NCI-H1092 treated with DMSO at 0.1 percent for 48 hours (cell line): Measurements from ENCODE around the gene NFYC.

Experiments
- DNase-seq: peaks from one replicate; lab custom pipeline; 2025; lab: John Stamatoyannopoulos, UW

Gene NFYC

DNA sequence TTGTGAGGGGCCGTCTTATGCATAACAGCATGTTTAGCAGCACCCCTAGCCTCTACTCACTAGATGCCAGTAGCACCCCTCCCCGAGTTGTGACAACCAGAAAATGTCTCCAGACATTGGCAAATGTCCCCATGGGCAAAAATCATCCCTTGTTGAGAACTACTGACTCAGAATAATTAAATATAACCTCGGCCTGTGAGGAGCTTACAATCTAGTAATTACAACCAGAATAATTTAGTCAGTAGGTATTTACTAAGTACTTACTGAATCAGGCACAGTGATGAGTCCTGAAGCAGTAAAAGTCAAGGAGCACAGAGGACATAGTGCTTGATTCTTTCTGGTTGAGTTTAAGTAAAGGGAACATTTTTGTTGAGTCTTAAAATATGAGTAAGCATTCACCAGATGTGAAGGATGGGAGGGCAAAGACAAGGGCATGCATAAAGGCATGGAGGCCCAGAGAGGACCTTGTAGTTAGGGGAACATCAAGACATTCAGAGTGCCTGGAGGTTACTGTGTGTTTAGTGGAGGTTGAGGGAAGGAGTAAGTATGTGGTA is 48.0 kb downstream of the NFYC start:
- no peak for DNase-seq

DNA sequence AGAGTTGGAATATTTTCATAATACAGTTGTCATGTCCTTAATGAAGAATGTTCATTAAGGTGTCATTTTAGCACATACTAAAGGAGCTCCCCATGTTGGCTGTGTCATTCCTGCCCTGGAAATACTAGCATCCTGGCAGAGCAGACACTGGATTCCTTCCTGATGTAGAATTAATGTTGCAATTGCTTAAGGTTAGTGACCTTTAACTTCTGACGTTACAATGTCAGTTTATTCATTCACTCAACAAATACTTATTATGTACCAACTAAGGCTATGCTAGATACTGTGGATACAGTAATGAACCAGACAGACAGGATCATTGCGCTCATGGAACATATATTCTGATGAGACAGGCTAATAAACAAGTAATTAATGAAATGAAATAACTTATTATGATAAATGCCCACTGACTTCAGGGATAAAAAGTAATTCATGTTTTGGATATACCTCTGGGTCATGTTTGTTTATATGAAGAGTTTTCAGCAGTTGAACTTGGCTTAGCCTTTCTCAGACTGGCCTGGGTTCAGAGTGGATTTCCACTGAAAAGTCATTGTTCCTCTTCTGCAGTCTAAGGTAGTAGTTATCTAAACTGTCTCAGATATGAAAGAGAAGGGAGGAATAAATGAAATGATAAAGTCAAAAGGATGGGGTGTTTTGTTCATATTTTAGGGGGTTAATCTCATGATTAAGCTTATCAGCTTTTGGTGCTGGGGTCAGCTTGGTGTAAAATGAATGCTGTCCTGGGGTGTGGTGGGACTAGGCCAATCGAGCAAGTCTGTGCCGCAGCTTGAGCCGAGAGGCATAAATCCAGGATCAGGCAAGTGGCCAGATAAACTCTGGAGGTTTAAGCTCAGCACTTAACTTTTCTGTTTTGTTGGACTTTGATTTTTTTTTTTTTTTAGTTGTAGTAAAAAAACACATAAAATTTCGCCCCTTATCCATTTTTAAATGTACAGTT is 48.8 kb downstream of the NFYC start:
- no peak for DNase-seq

DNA sequence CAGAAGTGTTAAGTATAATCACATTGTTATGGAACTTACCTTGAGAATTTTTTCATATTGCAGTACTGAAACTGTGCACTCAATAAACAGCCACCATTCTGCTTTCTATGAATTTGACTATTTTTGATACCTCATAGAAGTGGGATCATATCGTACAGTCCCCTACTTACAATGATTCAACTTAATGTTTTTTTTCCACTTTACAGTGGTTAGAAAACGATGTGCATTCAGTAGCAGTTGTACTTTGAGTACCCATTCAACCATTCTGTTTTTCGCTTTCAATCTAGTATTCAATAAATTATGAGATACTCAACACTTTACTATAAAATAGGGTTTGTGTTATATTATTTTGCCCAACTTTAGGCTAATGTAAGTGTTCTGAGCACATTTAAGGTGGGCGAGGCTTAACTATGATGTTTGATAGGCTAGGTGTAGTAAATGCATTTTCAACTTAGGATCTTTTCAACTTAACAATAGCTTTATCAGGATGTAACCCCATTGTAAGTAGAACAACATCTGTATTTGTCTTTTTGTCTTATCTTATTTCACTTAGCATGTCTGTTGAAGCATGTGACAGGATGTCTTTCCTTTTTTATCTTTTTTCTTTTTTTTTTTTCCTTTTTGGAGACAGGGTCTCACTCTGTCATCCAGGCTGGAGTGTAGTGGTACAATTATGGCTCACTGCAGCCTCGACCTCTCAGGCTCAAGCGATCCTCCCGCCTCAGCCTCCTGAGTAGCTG is 49.7 kb downstream of the NFYC start:
- no peak for DNase-seq

DNA sequence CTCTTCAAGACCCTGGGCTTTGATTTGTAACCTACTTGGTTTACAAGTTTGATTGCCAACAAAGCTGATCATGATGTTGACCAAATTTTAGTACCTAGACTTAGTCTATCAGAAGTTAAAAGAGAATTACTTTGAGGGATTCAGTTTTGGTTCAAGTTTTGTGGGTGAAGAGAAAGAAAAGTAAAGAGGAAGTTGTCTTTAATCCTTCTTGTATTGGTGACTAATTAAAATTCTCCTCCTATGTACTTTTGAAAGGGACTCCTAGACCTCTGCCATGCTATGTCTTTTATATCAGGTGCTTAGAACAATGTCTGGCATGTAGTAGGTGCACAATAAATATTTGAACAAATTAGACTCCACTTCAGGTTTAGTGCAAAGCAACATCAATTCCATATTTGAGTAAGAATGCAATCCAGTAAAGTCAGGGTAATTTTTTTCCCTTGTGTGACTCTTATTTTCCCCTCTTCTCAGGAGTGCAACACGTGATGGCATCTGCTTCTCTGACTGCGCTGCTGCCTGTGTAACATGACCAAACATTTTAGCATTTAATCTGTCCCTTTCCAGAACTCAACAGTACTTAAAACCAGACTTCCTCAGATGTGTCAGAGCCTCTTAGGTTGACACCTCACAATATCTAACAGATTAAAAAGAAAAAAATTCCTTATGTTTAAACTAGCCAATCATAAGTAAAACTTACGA is 51.0 kb downstream of the NFYC start:
- no peak for DNase-seq

DNA sequence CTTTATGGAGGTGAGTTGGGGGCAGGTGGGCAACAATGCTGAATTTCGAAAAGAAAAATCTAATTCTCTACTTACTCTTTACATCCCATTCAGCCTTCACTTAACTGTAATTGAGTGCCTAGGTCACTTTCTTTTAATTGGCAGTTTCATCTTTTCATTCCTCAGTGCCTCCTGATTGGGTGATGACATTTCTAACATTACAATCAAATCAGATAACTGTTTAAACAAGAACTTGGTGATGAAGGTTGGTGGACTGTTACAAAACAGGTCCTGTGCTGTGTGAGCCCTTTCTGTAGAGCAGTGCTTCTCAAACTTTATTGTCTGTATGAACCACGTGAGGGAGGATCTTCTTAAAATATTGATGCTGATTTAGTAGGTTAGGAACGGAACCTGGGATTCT is 51.9 kb downstream of the NFYC start:
- no peak for DNase-seq

DNA sequence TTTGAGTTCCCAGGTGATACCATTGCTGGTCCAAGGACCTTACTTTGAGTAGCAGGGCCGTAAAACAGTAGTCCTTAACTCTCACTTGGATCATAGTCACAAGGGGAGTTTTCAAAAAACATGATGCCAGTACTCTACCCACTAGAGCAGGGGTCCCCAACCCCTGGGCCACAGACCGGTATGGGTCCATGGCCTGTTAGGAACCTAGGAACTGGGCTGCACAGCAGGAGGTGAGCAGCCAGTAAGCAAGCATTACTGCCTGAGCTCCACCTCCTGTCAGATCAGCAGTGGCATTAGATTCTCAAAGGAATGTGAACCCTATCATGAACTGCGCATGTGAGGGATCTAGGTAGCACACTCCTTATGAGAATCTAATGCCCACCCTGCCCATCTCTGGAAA is 52.4 kb downstream of the NFYC start:
- DNase-seq = no peak

DNA sequence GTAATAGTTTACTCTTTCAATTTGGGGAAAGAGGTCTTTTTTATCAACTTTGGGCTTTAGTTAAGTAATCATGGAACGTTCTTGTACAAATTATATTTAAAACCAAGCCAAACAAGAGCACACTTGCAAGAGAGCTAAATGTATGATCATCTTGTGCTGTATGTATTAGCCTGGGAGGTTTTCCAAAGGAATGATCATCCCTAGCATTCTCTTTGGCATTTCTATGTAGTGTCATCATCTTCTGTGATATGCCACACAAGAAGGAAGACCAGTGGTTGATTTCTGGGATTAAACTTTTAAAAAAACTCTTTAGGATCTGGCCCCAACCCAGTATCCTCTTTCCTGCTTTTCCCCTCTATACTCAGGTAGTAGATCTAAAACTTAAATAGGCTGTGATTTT is 53.7 kb downstream of the NFYC start:
- DNase-seq = no peak

DNA sequence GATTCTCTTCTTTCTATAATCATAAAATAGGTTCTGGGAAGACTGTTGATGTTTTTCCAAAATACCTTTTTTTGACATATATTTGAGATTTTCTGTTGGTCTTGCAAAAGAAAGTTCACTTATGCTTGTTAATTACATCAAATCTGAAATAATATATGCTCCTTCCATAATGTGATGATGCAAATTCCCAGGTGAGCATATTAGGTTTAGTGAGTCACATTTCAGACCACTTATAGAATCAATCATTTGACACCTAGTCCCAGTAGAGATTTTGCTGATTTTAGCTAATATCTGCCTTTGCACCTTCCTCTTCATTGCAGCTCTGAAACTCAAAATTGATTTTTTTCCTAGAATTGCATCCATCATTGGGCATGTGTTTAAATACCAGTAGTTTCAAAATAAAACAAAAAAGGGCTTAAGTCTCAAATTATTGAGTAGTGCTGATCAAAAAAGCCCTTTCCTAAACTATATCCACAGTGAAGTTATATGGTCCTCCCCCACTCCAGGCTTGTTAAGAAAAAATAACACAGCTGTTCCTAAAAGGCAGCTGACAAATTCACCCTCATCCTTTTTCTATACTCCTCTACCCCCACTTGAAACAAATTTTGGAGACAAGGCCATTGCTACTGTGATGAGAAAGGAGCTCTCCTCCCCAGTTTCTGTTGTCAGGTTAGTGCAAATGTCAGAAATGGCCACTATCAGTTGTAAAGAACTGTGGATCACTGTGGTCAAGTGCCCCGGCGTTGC is 55.0 kb downstream of the NFYC start:
- no peak for DNase-seq

DNA sequence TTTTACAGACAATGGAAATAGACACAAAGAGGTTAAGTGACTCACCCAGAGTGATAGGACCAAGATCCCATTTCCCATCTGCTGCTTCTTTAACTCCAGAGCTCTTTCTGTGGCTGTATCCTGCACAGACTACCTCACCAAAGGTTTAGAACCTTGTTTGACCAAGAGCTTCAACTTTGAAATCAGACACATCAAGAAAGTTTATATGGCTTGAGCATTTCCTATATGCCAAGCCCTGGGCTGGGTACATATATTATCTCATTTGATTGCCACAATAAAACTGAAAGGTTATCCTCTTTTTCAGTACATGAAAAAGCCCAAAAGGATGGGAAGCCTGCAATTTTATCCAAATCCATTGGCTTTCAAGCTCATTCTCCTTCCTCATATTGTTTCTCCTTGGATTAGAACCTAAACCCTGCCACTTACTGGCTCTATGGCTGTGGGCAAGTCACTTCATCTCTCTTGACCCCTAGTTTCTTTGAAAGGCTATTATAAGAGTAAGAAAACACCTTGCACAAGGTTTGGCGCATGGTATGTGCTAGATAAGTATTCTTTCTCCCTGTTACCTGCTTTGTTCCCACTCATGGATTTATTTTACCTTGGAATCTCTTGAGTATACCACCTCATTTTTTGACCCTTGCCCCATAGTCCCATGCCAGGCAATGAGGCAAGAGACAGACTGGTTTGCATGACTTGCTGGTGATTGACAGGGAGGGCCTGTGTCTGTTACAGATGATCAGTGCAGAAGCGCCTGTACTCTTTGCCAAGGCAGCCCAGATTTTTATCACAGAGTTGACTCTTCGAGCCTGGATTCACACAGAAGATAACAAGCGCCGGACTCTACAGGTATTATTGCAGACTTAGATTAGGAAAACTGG is 57.6 kb downstream of the NFYC start:
- no peak for DNase-seq

DNA sequence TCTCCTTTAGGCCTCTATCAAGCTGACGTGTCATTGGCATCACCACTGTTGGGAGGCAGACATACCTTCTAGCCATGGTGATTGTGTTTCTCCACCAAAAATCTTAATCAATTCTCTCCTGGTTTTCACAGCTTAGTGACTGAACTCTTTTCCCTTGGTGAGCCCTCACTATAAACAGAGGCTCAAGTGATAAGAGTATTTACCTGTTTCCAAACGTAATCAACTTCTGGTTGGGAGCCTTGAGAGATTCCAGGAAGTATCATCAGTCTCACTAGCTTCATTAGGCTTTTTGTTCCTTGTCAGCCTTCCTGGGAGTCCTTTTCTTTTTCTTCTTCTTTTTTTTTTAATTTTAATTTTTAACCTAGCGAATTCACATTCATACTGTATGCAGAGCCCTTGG is 58.3 kb downstream of the NFYC start:
- DNase-seq = no peak

DNA sequence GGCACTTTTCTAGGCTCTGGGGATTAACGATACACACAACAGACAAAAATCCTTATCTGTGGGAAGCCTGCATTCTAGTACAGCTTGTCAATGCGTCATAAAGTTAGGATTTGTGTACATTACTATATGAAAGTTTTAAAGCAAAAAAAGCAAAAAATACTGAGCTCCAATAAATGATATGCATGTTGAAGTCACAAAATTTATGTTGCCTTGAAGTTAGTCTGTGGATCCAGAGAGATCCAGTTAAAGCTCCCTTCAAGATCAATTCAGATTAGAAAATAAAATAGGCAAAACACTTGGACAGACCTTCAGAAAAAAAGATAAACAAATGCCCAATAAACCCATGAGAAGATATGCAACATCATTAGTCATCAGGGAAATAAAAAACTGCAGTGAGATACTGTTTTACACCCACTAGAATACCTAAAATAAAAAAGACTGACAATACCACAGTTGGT is 59.0 kb downstream of the NFYC start:
- no peak for DNase-seq

DNA sequence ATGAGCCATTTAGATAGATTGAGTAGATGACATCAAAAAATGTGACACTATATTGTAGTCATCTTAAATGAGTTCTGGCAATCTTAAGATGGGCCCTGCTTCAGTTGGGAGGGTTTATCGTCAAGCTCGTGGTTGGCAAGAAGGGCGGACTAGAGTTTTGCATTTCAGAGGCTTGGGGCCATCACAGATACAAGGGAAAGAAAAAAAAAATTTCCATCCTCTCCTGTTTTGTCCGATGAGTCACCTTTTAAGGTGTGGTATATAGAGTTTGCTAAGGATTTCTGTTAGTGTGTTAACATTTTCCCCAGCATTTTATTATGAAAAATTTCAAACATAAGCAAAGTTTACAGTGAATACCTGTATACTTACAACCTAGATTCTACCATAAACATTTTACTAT is 60.3 kb downstream of the NFYC start:
- DNase-seq = no peak

DNA sequence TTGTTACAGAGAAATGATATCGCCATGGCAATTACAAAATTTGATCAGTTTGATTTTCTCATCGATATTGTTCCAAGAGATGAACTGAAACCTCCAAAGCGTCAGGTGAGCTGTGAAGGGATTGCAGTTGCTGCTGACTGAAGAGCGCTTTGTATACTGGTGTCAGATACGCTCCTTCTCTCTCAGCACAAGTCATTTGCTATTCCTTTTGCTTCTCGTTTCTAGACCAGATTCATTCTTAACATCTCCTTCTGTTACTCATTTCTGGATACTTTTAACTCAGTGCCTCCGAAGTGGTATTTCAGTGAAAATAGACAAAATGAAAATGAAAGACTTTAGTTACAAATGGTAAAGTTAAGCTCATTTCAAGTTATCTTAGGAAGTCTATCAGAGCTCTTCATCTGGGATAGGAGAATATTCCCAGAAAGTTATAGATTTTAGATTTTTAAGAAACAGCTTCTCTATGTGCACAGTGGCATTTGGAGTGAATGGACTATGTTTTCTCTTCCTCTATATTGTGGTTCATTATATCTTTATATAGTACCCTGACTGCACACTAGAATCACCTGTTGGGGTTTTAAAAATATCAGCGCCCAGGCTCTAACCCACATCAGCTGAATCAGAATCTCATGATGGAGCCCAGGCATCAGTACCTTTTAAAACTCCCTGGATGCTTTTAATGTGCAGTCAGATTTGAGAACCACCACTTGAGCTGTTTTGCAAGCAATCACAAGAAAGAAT is 61.8 kb downstream of the NFYC start:
- no peak for DNase-seq

DNA sequence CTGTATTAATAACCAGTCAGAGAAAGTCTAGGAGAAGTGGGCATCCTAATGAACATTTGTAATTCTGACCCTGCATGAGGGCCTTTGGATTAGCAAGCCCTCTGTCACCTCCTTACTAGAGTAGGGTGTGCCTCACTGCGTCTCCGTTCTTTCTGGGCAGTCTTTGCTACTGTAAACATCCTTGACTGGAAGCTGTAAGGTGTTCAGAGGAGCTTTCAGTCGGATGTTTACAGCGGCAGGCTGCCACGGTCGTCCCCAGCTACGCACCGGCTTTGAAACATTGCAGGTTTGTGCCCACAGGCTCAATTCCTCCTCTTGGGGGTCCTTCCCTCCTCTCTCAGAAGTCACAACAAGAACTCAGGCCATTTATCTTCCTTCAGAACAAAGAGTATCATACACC is 62.7 kb downstream of the NFYC start:
- no peak for DNase-seq

DNA sequence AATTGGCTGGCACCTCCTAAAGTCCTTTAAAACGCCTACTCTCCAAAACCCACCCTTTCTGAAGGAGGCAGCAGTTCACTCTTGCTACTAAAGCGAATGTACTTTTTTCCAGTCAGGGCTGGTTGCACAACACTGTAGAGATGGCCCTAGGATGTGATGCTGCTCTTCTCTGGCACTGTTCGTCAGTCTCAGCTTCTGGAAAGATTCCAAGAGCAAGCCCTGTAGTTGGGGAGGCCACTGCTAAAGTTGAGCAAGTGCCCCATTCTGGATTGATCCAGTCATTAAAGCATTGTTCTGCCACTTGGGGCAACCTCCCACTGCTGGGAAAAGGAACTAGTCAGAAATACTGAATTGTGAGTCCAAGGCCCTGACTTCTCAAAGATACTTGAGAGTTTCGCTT is 63.6 kb downstream of the NFYC start:
- no peak for DNase-seq

DNA sequence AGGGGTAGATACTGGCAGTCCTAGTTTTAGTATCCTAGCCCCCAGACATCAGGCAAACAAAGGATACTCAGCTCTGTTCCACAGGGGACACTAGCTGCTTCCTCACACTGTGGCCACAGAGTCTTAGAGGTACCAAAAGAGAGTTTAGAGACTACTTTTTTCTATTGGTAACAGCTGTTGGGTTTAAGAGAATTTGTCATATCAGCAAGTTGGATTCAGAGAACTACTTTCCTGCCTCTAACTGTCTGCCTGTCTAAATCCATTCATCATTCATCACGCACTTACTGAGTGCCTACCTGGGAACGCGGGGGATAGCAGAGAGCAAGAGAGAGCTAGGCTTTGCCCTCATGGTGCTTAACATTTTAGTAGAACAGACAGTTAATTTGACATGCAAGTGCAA is 65.0 kb downstream of the NFYC start:
- no peak for DNase-seq

DNA sequence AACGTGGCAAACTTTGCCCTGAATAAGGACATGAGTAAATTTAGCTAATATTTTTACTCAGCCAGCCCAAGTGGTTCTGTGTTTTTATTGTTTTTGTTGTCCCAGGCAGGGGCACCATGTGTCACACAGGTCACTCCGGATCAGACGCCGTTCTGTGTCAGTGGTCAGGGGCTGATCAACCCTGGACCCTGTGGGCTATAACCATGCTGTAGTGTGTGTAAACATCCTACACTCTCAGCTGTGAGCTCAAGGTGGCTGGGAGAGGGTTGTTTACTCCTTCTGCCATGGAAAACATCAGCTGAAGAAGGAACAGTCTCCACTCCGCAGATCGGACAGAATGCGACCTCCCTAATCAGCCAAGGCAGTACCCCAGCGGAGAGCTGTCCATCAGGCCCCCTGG is 65.6 kb downstream of the NFYC start:
- DNase-seq = no peak

DNA sequence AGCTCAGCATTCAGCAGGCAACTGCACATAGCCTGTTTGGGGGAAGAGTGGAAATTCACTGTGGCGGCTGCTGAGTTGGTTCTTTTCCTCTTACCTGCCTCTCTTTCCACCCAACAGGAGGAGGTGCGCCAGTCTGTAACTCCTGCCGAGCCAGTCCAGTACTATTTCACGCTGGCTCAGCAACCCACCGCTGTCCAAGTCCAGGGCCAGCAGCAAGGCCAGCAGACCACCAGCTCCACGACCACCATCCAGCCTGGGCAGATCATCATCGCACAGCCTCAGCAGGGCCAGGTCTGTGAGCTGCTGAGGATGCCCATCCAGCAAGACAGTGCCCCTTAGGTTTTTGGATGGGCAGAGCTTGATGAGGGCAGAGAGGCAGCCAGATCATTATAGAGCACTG is 66.5 kb downstream of the NFYC start:
- DNase-seq = no peak

DNA sequence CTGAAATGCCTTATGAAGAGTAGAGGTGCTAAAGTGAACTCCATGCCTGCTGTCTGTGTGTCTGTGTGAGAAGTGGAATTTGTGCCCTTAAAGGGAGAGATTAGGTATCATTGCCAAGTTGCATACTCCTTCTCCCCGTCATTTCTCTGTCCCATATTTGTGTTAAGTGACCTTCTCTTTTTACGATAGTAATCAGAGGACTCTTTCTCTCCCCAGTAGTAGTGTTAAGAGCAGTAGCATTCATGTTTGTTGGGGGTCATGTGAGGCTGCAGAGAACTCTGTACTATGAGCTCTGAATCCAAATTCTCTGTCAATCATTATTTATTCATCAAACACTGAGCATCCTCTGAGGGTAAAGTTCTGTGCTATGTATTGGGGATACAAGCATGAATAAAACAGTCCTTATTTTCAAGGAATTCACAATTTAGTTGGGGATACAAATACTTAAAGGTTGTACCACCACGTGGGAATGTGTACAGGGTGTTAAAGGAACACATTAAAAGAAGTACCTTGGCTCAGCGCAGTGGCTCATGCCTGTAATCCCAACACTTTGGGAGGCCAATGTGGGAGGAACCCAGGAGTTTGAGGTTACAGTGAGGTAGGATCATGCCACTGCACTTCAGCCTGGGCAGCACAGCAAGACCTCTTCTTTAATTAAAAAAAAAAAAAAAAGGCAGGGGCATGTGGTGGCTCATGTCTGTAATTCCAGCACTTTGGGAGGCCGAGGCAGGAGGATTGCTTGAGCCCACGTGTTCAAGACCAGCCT is 67.3 kb downstream of the NFYC start:
- DNase-seq = no peak
